Measurements from ENCODE around the gene CCR6.

Gene CCR6

GRCh38 chr6:167118006-167118405, 4.9 kb upstream of the CCR6 start:
- H3K27ac ChIP-seq (ENCODE audit: insufficient read depth, low read length, poor library complexity, severe bottlenecking) = peak overlapping the region; percentile 62
- peak overlapping the region; percentile 6 for H3K4me3 ChIP-seq (ENCODE audit: insufficient read depth, low read depth, low read length, poor library complexity, severe bottlenecking)

GRCh38 chr6:167118839-167119238, 4.1 kb upstream of the CCR6 start:
- peak overlapping the region; percentile 62 for H3K27ac ChIP-seq (ENCODE audit: insufficient read depth, low read length, poor library complexity, severe bottlenecking)
- no peaks in the 10 kb centered on the region for H3K27me3 ChIP-seq (replicated peaks; ENCODE audit: control insufficient read depth, insufficient read depth, low read length, poor library complexity, severe bottlenecking)
- no peaks in the 10 kb centered on the region for H3K9me3 ChIP-seq (ENCODE audit: control insufficient read depth, low read length)
- peak overlapping the region; percentile 4 for H3K4me3 ChIP-seq (ENCODE audit: insufficient read depth, low read depth, low read length, poor library complexity, severe bottlenecking)
- H3K36me3 ChIP-seq (ENCODE audit: control insufficient read depth, insufficient read depth, low read length) = no peaks in the 10 kb centered on the region
- peaks cover 78% of the 10 kb centered on the region for H3K4me1 ChIP-seq (ENCODE audit: control insufficient read depth, insufficient read depth, low read length, poor library complexity, severe bottlenecking)
- no peak for DNase-seq

More at GRCh38 chr6:167118006-167118405, 4.9 kb upstream of the CCR6 start:
- H3K36me3 ChIP-seq (ENCODE audit: control insufficient read depth, insufficient read depth, low read length) = no peaks in the 10 kb centered on the region
- peaks cover 71% of the 10 kb centered on the region for H3K4me1 ChIP-seq (ENCODE audit: control insufficient read depth, insufficient read depth, low read length, poor library complexity, severe bottlenecking)
- DNase-seq = no peak
- H3K9me3 ChIP-seq (ENCODE audit: control insufficient read depth, low read length) = no peaks in the 10 kb centered on the region
- no peaks in the 10 kb centered on the region for H3K27me3 ChIP-seq (replicated peaks; ENCODE audit: control insufficient read depth, insufficient read depth, low read length, poor library complexity, severe bottlenecking)

GRCh38 chr6:167119670-167120582, 3.0 kb upstream of the CCR6 start:
- H3K9me3 ChIP-seq (ENCODE audit: control insufficient read depth, low read length) = no peaks in the 10 kb centered on the region
- DNase-seq = peak; percentile 53 to 69 (median 58)
- peak overlapping the region; percentile 62 for H3K27ac ChIP-seq (ENCODE audit: insufficient read depth, low read length, poor library complexity, severe bottlenecking)
- H3K27me3 ChIP-seq (replicated peaks; ENCODE audit: control insufficient read depth, insufficient read depth, low read length, poor library complexity, severe bottlenecking) = no peaks in the 10 kb centered on the region
- peaks cover 75% of the 10 kb centered on the region for H3K4me1 ChIP-seq (ENCODE audit: control insufficient read depth, insufficient read depth, low read length, poor library complexity, severe bottlenecking)
- H3K36me3 ChIP-seq (ENCODE audit: control insufficient read depth, insufficient read depth, low read length) = no peaks in the 10 kb centered on the region
- no peak overlapping the region for H3K4me3 ChIP-seq (ENCODE audit: insufficient read depth, low read depth, low read length, poor library complexity, severe bottlenecking)

- no peaks in the 10 kb centered on the region for H3K36me3 ChIP-seq (ENCODE audit: control insufficient read depth, insufficient read depth, low read length)
Measured at GRCh38 chr6:167120583-167120903, 2.4 kb upstream of the CCR6 start.

GRCh38 chr6:167121335-167121841, 1.5 kb upstream of the CCR6 start:
- Histone ChIP-seq H3K36me3 (ENCODE audit: control insufficient read depth, insufficient read depth, low read length) (peaks cover 2% of the 10 kb centered on the region), H3K27me3 (replicated peaks; ENCODE audit: control insufficient read depth, insufficient read depth, low read length, poor library complexity, severe bottlenecking) (no peaks in the 10 kb centered on the region), H3K27ac (ENCODE audit: insufficient read depth, low read length, poor library complexity, severe bottlenecking) (peak overlapping the region; percentile 62), H3K4me3 (ENCODE audit: insufficient read depth, low read depth, low read length, poor library complexity, severe bottlenecking) (no peak overlapping the region), H3K9me3 (ENCODE audit: control insufficient read depth, low read length) (no peaks in the 10 kb centered on the region), H3K4me1 (ENCODE audit: control insufficient read depth, insufficient read depth, low read length, poor library complexity, severe bottlenecking) (peaks cover 70% of the 10 kb centered on the region)
- no peak for DNase-seq

More at GRCh38 chr6:167120583-167120903, 2.4 kb upstream of the CCR6 start:
- Histone ChIP-seq H3K9me3 (ENCODE audit: control insufficient read depth, low read length) (no peaks in the 10 kb centered on the region), H3K27me3 (replicated peaks; ENCODE audit: control insufficient read depth, insufficient read depth, low read length, poor library complexity, severe bottlenecking) (no peaks in the 10 kb centered on the region), H3K27ac (ENCODE audit: insufficient read depth, low read length, poor library complexity, severe bottlenecking) (peak overlapping the region; percentile 62), H3K4me3 (ENCODE audit: insufficient read depth, low read depth, low read length, poor library complexity, severe bottlenecking) (no peak overlapping the region), H3K4me1 (ENCODE audit: control insufficient read depth, insufficient read depth, low read length, poor library complexity, severe bottlenecking) (peaks cover 75% of the 10 kb centered on the region)
- no peak for DNase-seq

- no peak for DNase-seq
- Histone ChIP-seq H3K36me3 (ENCODE audit: control insufficient read depth, insufficient read depth, low read length) (peaks cover 4% of the 10 kb centered on the region), H3K27ac (ENCODE audit: insufficient read depth, low read length, poor library complexity, severe bottlenecking) (peak overlapping the region; percentile 62), H3K9me3 (ENCODE audit: control insufficient read depth, low read length) (no peaks in the 10 kb centered on the region), H3K4me3 (ENCODE audit: insufficient read depth, low read depth, low read length, poor library complexity, severe bottlenecking) (peak overlapping the region; percentile 20), H3K4me1 (ENCODE audit: control insufficient read depth, insufficient read depth, low read length, poor library complexity, severe bottlenecking) (peaks cover 73% of the 10 kb centered on the region), H3K27me3 (replicated peaks; ENCODE audit: control insufficient read depth, insufficient read depth, low read length, poor library complexity, severe bottlenecking) (no peaks in the 10 kb centered on the region)
Measured at GRCh38 chr6:167122041-167122826, 662 bp upstream of the CCR6 start.

GRCh38 chr6:167124753-167125152, 1.9 kb downstream of the CCR6 start:
- Histone ChIP-seq H3K4me3 (ENCODE audit: insufficient read depth, low read depth, low read length, poor library complexity, severe bottlenecking) (no peak overlapping the region), H3K36me3 (ENCODE audit: control insufficient read depth, insufficient read depth, low read length) (peaks cover 4% of the 10 kb centered on the region), H3K4me1 (ENCODE audit: control insufficient read depth, insufficient read depth, low read length, poor library complexity, severe bottlenecking) (peaks cover 58% of the 10 kb centered on the region), H3K27ac (ENCODE audit: insufficient read depth, low read length, poor library complexity, severe bottlenecking) (no peak overlapping the region), H3K27me3 (replicated peaks; ENCODE audit: control insufficient read depth, insufficient read depth, low read length, poor library complexity, severe bottlenecking) (no peaks in the 10 kb centered on the region), H3K9me3 (ENCODE audit: control insufficient read depth, low read length) (no peaks in the 10 kb centered on the region)
- no peak for DNase-seq

- Histone ChIP-seq H3K4me1 (ENCODE audit: control insufficient read depth, insufficient read depth, low read length, poor library complexity, severe bottlenecking) (peaks cover 52% of the 10 kb centered on the region), H3K4me3 (ENCODE audit: insufficient read depth, low read depth, low read length, poor library complexity, severe bottlenecking) (no peak overlapping the region), H3K27me3 (replicated peaks; ENCODE audit: control insufficient read depth, insufficient read depth, low read length, poor library complexity, severe bottlenecking) (no peaks in the 10 kb centered on the region), H3K36me3 (ENCODE audit: control insufficient read depth, insufficient read depth, low read length) (peaks cover 4% of the 10 kb centered on the region), H3K27ac (ENCODE audit: insufficient read depth, low read length, poor library complexity, severe bottlenecking) (no peak overlapping the region), H3K9me3 (ENCODE audit: control insufficient read depth, low read length) (no peaks in the 10 kb centered on the region)
- DNase-seq = no peak
Measured at GRCh38 chr6:167125410-167125809, 2.5 kb downstream of the CCR6 start.

GRCh38 chr6:167125855-167126349, 3.0 kb downstream of the CCR6 start:
- H3K4me1 ChIP-seq (ENCODE audit: control insufficient read depth, insufficient read depth, low read length, poor library complexity, severe bottlenecking) = peaks cover 49% of the 10 kb centered on the region
- H3K36me3 ChIP-seq (ENCODE audit: control insufficient read depth, insufficient read depth, low read length) = peaks cover 4% of the 10 kb centered on the region
- no peak overlapping the region for H3K27ac ChIP-seq (ENCODE audit: insufficient read depth, low read length, poor library complexity, severe bottlenecking)
- H3K4me3 ChIP-seq (ENCODE audit: insufficient read depth, low read depth, low read length, poor library complexity, severe bottlenecking) = no peak overlapping the region
- no peak for DNase-seq
- no peaks in the 10 kb centered on the region for H3K9me3 ChIP-seq (ENCODE audit: control insufficient read depth, low read length)
- no peaks in the 10 kb centered on the region for H3K27me3 ChIP-seq (replicated peaks; ENCODE audit: control insufficient read depth, insufficient read depth, low read length, poor library complexity, severe bottlenecking)

Data from effector memory CD4-positive, alpha-beta T cell (primary cell).